Endothelial cell of umbilical vein (primary cell): Measurements from ENCODE around the gene DGKD. TPM values are rescaled to one million over a fixed set of nuclear protein-coding genes. Genes with fewer than 3 reads are reported as not detected.

Experiments used
- BruUV-seq: library from RNA; stranded (reverse); fragments of 400-500 nt; replicated peaks from 2 replicates; lab custom pipeline; 2021; lab: Mats Ljungman, UMichigan
- CTCF ChIA-PET: fragments of 300-600, 350-600 bp; sonication (Branson Sonifier 250); formaldehyde crosslinking; loops from one replicate; lab custom pipeline; 2021; ENCODE audit warnings: antibody characterized with exemption, inconsistent platforms; lab: Charles Lee
- POLR2A ChIA-PET: fragments of 300-600, 350-600 bp; sonication (Branson Sonifier 250); formaldehyde crosslinking; loops from one replicate; lab custom pipeline; 2021; ENCODE audit warnings: antibody characterized with exemption, inconsistent platforms; lab: Charles Lee
- DNase-seq: peaks from one replicate; pipeline ENCODE4 v3.0.0-alpha.2; 2011; ENCODE audit warnings: low read depth, low spot score
- FAIRE-seq: peaks from 2 replicates; lab custom pipeline; 2011; peaks lifted over from hg19 to GRCh38; lab: Jason Lieb, UNC
- H2AFZ ChIP-seq: 2 replicates; pipeline ENCODE4 v1.6.0; 2012; ENCODE audit warnings: low read depth, low read length, control low read depth, inconsistent platforms
- H3K27ac ChIP-seq: 2 replicates; pipeline ENCODE4 v1.5.1; 2011; ENCODE audit warnings: low read depth, mild to moderate bottlenecking, control low read depth, low read length, moderate library complexity; ENCODE audit not compliant: insufficient read depth
- H3K27me3 ChIP-seq, 2 experiments: 2 replicates each; pipeline versions ENCODE4 v1.6.0 to v1.6.1; 2011; ENCODE audit warnings: low read length in 2 of 2, mixed read lengths in 1 of 2; ENCODE audit not compliant: control insufficient read depth in 2 of 2, insufficient read depth in 2 of 2
- H3K36me3 ChIP-seq, 2 experiments: 2 replicates in 1 of 2; 3 replicates in 1 of 2; pipeline ENCODE4 v1.5.1; 2011; ENCODE audit warnings: low read length in 2 of 2, mild to moderate bottlenecking in 1 of 2, moderate library complexity in 1 of 2; ENCODE audit not compliant: control insufficient read depth in 2 of 2, insufficient read depth in 2 of 2; ENCODE audit errors: extremely low read depth in 1 of 2
- H3K4me1 ChIP-seq: 3 replicates; pipeline ENCODE4 v1.5.1; 2011; ENCODE audit warnings: mild to moderate bottlenecking, low read length; ENCODE audit not compliant: control insufficient read depth, insufficient read depth; ENCODE audit errors: extremely low read depth
- H3K4me2 ChIP-seq: 2 replicates; pipeline ENCODE4 v1.6.1; 2011; ENCODE audit warnings: low read length, control low read depth, mixed read lengths; ENCODE audit not compliant: insufficient read depth
- H3K4me3 ChIP-seq, 3 experiments: fragments of 200-600 bp in 1 of 3; sonication (generic), shearing (Covaris generic) in 1 of 3; replicated peaks in 1 of 3; 2 replicates each; pipeline ENCODE4 v1.5.1; 2011 to 2016; ENCODE audit warnings: control low read depth in 3 of 3, low read length in 3 of 3, mild to moderate bottlenecking in 2 of 3, inconsistent platforms in 1 of 3, low read depth in 1 of 3, moderate library complexity in 1 of 3; ENCODE audit not compliant: insufficient read depth in 1 of 3
- H3K79me2 ChIP-seq: 2 replicates; pipeline ENCODE4 v1.6.0; 2012; ENCODE audit warnings: low read length, inconsistent platforms; ENCODE audit not compliant: control insufficient read depth, insufficient read depth
- H3K9ac ChIP-seq: replicated peaks from 2 replicates; pipeline ENCODE3; 2011; ENCODE audit warnings: low read length, control low read depth; ENCODE audit not compliant: insufficient read depth; ENCODE audit errors: extremely low read depth
- H3K9me1 ChIP-seq: replicated peaks from 3 replicates; pipeline ENCODE4 v1.6.0; 2011; ENCODE audit warnings: mild to moderate bottlenecking, low read length; ENCODE audit not compliant: control insufficient read depth, insufficient read depth; ENCODE audit errors: extremely low read depth
- H3K9me3 ChIP-seq: replicated peaks from 2 replicates; pipeline ENCODE4 v1.5.1; 2012; ENCODE audit warnings: low read length, inconsistent platforms; ENCODE audit not compliant: control insufficient read depth, insufficient read depth
- H4K20me1 ChIP-seq: replicated peaks from 2 replicates; pipeline ENCODE3; 2011; ENCODE audit warnings: mild to moderate bottlenecking, low read length; ENCODE audit not compliant: control insufficient read depth, insufficient read depth; ENCODE audit errors: extremely low read depth
- JUN ChIP-seq: IDR thresholded peaks from 2 replicates; pipeline ENCODE4 v1.6.1; 2011; ENCODE audit warnings: borderline replicate concordance, low read depth; ENCODE audit not compliant: insufficient read length, insufficient read depth
- POLR2AphosphoS5 ChIP-seq: IDR thresholded peaks from 2 replicates; pipeline ENCODE4 v1.6.1; 2012; ENCODE audit warnings: low read depth, mild to moderate bottlenecking, control low read depth, low read length, moderate library complexity; ENCODE audit not compliant: insufficient read depth
- dilution Hi-C: fragments of 300-500 bp; cut with MboI; formaldehyde crosslinking; loops from one replicate; pipeline ENCODE4 v1.15.0; 2019; ENCODE audit warnings: low sequenced_read_pairs; ENCODE audit not compliant: extremely low pct_ligation_motif_present
- intact Hi-C: fragments of 100-400 bp; cut with micrococcal nuclease; formaldehyde crosslinking; loops from one replicate; pipeline ENCODE4 v1.10.0; 2022
- polyA plus RNA-seq, 4 experiments: library from polyadenylated mRNA; depleted of rRNA in 3 of 4; stranded (reverse) in 3 of 4; unstranded in 1 of 4; fragments of >200 nt; gene quantifications; 2 replicates each; pipeline versions ENCODE4 v1.2.1 to v1.2.3, GENCODE V29; 2011 to 2012; ENCODE audit warnings: missing spikeins in 1 of 4
- total RNA-seq: library from RNA; stranded (reverse); gene quantifications from 2 replicates; pipeline ENCODE4 v1.2.3, GENCODE V29; 2021
- TF ChIP-seq, protein P1 (sequence below), 2 donors: IDR thresholded peaks; 1 replicate in 1 of 2; 2 replicates in 1 of 2; pipeline ENCODE4 v1.5.1; 2011; ENCODE audit warnings: low read length in 2 of 2, mild to moderate bottlenecking in 2 of 2, moderate library complexity in 2 of 2, control low read depth in 1 of 2, inconsistent platforms in 1 of 2, low read depth in 1 of 2; ENCODE audit not compliant: insufficient read depth in 1 of 2; ENCODE audit errors: extremely low read depth in 1 of 2

DGKD gene
- total and polyA plus RNA-seq, 2 donors (not counting 3 experiments of a cell fraction or from before 2014, with no cell fraction given): 10.8 to 36.6 TPM

DNA sequence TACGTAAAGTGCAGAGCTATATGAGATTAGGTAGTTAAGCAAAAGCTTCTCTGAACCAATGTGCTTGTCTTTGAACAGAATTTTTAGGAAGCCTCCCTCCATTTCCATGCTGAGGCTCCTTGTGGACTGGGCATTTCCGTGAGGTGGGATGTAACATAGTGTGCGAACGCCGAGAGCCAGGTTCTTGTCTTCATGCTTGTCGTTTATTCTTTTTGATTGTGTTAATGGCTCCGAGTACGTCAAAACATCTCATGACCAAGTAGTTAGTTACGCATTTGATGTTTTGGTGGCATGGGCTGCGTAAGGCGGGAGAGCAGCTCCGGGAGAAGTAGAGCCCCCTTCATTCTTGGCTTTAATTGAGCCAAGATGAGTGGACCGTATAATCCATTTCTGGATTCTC lies 32.9 kb downstream of the DGKD start:
- no peak overlapping the region for H2AFZ ChIP-seq

More for the DNA sequence above, 32.9 kb downstream of the DGKD start:
- no peaks in the 10 kb centered on the region for H3K9me3 ChIP-seq
- ChIA-PET POLR2A (interaction anchor here (0.5 to 1.1 kb wide), 2 partner anchors 22 to 26 kb away, joined by 3 read pairs; no protein-coding TSS in a partner anchor), CTCF (interaction anchor here (0.7 to 2.1 kb wide), 6 partner anchors 14 to 56 kb away, joined by 3 to 7 read pairs (median 4); partner anchors contain the start of gene DGKD)
- H3K9me1 ChIP-seq: no peaks in the 10 kb centered on the region
- peaks cover 6% of the 10 kb centered on the region for H3K4me1 ChIP-seq
- no peaks in the 10 kb centered on the region for H3K79me2 ChIP-seq
- intact Hi-C loops: no loop called here
- no peak overlapping the region for H3K4me2 ChIP-seq
- H3K27me3 ChIP-seq: no peaks in the 10 kb centered on the region
- dilution Hi-C loops: no loop called here
- no peak overlapping the region for H3K9ac ChIP-seq
- BruUV-seq: no TSS peak
- no peak overlapping the region for H3K27ac ChIP-seq
- TF ChIP-seq JUN (no peak), POLR2AphosphoS5 (no peak)
- TF ChIP-seq, protein P1, sequence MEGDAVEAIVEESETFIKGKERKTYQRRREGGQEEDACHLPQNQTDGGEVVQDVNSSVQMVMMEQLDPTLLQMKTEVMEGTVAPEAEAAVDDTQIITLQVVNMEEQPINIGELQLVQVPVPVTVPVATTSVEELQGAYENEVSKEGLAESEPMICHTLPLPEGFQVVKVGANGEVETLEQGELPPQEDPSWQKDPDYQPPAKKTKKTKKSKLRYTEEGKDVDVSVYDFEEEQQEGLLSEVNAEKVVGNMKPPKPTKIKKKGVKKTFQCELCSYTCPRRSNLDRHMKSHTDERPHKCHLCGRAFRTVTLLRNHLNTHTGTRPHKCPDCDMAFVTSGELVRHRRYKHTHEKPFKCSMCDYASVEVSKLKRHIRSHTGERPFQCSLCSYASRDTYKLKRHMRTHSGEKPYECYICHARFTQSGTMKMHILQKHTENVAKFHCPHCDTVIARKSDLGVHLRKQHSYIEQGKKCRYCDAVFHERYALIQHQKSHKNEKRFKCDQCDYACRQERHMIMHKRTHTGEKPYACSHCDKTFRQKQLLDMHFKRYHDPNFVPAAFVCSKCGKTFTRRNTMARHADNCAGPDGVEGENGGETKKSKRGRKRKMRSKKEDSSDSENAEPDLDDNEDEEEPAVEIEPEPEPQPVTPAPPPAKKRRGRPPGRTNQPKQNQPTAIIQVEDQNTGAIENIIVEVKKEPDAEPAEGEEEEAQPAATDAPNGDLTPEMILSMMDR (IDR thresholded peaks at IDR 0.05; ENCODE audit: extremely low read depth in 1 of 2, insufficient read depth in 1 of 2, low read depth in 1 of 2, low read length in 2 of 2): no peak
- FAIRE-seq: no peak
- no peaks in the 10 kb centered on the region for H4K20me1 ChIP-seq
- H3K36me3 ChIP-seq: no peaks in the 10 kb centered on the region
- DNase-seq: no peak
- H3K4me3 ChIP-seq: no peak overlapping the region
